Stimulated activated CD8-positive, alpha-beta memory T cell treated with anti-CD3 and anti-CD28 coated beads, Interleukin-2, amount 100 ng/mL, for 1 hour (primary cell): ENCODE results near the gene MYO19.
"Not testable (repeated sequence)": the region's sequence is repeated elsewhere in the genome, so short reads cannot be mapped to it uniquely, and the experiment has no call there.

ENCODE experiments used
- DNase-seq, 2 donors: peaks; one replicate each; pipeline ENCODE4 v3.0.0-alpha.2; 2020; ENCODE audit warnings: low read depth in 2 of 2

MYO19 gene

GRCh38 chr17:36463916-36464764 lies 70.5 kb downstream of the MYO19 start:
- DNase-seq, result no peak

- DNase-seq, result no peak
Observed at GRCh38 chr17:36461330-36462110, 73.1 kb downstream of the MYO19 start.

GRCh38 chr17:36460265-36460937 lies 74.3 kb downstream of the MYO19 start:
- DNase-seq, result no peak

- no peak for DNase-seq
Observed at GRCh38 chr17:36459601-36460000, 75.1 kb downstream of the MYO19 start.

GRCh38 chr17:36459045-36459444 lies 75.6 kb downstream of the MYO19 start:
- DNase-seq, result no peak

- DNase-seq, result not testable (repeated sequence)
Observed at GRCh38 chr17:36457701-36458100, 77.0 kb downstream of the MYO19 start.

GRCh38 chr17:36452888-36453287 lies 81.8 kb downstream of the MYO19 start:
- DNase-seq, result not testable (repeated sequence)

GRCh38 chr17:36449997-36450396 lies 84.7 kb downstream of the MYO19 start:
- DNase-seq, result not testable (repeated sequence)
